Keratinocyte (primary cell): ENCODE data around the gene PLB1. TPM values are rescaled to one million over a fixed set of nuclear protein-coding genes. Genes with fewer than 3 reads are reported as not detected.
A peak's percentile ranks its signal among the peaks of the same experiment; 100 is the strongest.

ENCODE experiments used
- DNase-seq: peaks from one replicate; pipeline ENCODE4 v3.0.0-alpha.2; 2011; ENCODE audit warnings: low read depth, missing footprints, low spot score
- FAIRE-seq: peaks from 2 replicates; lab custom pipeline; 2011; peaks lifted over from hg19 to GRCh38; lab: Jason Lieb, UNC
- H2AFZ ChIP-seq: 2 replicates; pipeline ENCODE4 v1.6.0; 2012; ENCODE audit warnings: low read length, control low read depth, inconsistent platforms; ENCODE audit not compliant: control insufficient read depth
- H3K27ac ChIP-seq: 2 replicates; pipeline ENCODE4 v1.5.1; 2011; ENCODE audit warnings: low read length; ENCODE audit not compliant: control insufficient read depth, insufficient read depth
- H3K27me3 ChIP-seq: 3 replicates; pipeline ENCODE4 v1.6.0; 2011; ENCODE audit warnings: low read length; ENCODE audit not compliant: control insufficient read depth, insufficient read depth; ENCODE audit errors: extremely low read depth
- H3K36me3 ChIP-seq, 2 experiments: 2 replicates in 1 of 2; 3 replicates in 1 of 2; pipeline ENCODE4 v1.5.1; 2011; ENCODE audit warnings: low read length in 2 of 2, mild to moderate bottlenecking in 1 of 2; ENCODE audit not compliant: control insufficient read depth in 2 of 2, insufficient read depth in 2 of 2; ENCODE audit errors: extremely low read depth in 1 of 2
- H3K4me1 ChIP-seq: 3 replicates; pipeline ENCODE4 v1.5.1; 2011; ENCODE audit warnings: low read length; ENCODE audit not compliant: control insufficient read depth, insufficient read depth; ENCODE audit errors: extremely low read depth
- H3K4me2 ChIP-seq: 3 replicates; pipeline ENCODE4 v1.6.0; 2011; ENCODE audit warnings: low read depth, low read length; ENCODE audit not compliant: control insufficient read depth, insufficient read depth; ENCODE audit errors: extremely low read depth
- H3K4me3 ChIP-seq, 3 experiments: fragments of 200-600 bp in 1 of 3; sonication (generic) in 1 of 3; 2 replicates in 2 of 3; 3 replicates in 1 of 3; pipeline ENCODE4 v1.5.1; 2011 to 2016; ENCODE audit warnings: low read length in 3 of 3, mild to moderate bottlenecking in 3 of 3, control low read depth in 2 of 3, inconsistent platforms in 1 of 3, low read depth in 1 of 3, mixed read lengths in 1 of 3, mixed run types in 1 of 3, moderate library complexity in 1 of 3; ENCODE audit not compliant: control insufficient read depth in 2 of 3, insufficient read depth in 2 of 3; ENCODE audit errors: extremely low read depth in 1 of 3
- H3K79me2 ChIP-seq: 2 replicates; pipeline ENCODE4 v1.6.0; 2012; ENCODE audit warnings: low read length; ENCODE audit not compliant: control insufficient read depth, insufficient read depth
- H3K9ac ChIP-seq: 3 replicates; pipeline ENCODE4 v1.6.0; 2011; ENCODE audit warnings: low read length; ENCODE audit not compliant: control insufficient read depth, insufficient read depth; ENCODE audit errors: extremely low read depth
- H3K9me1 ChIP-seq: 3 replicates; pipeline ENCODE4 v1.6.0; 2011; ENCODE audit warnings: low read length; ENCODE audit not compliant: control insufficient read depth, insufficient read depth; ENCODE audit errors: extremely low read depth
- H3K9me3 ChIP-seq: 2 replicates; pipeline ENCODE4 v1.5.1; 2012; ENCODE audit warnings: low read depth, low read length; ENCODE audit not compliant: control insufficient read depth
- H4K20me1 ChIP-seq: 3 replicates; pipeline ENCODE4 v1.6.0; 2011; ENCODE audit warnings: low read length; ENCODE audit not compliant: control insufficient read depth, insufficient read depth; ENCODE audit errors: extremely low read depth
- EZH2 ChIP-seq: IDR thresholded peaks from one replicate; pipeline ENCODE4 v1.6.1; 2012; ENCODE audit warnings: inconsistent platforms, mild to moderate bottlenecking, low read length, moderate library complexity
- dilution Hi-C: fragments of 300-500 bp; cut with MboI; formaldehyde crosslinking; loops from one replicate; pipeline ENCODE4 v1.7.0; 2020; ENCODE audit warnings: low sequenced_read_pairs; ENCODE audit not compliant: extremely low pct_ligation_motif_present
- polyA plus RNA-seq, 5 experiments: library from polyadenylated mRNA; depleted of rRNA in 3 of 5; stranded (reverse) in 3 of 5; stranded (forward) in 1 of 5; unstranded in 1 of 5; fragments of >200 nt; gene quantifications; 1 replicate in 1 of 5; 2 replicates in 3 of 5; 3 replicates in 1 of 5; pipeline versions ENCODE4 v1.2.1 to v1.2.3, GENCODE V29; 2011 to 2012; ENCODE audit warnings: missing spikeins in 2 of 5, low read depth in 1 of 5, low replicate concordance in 1 of 5
- TF ChIP-seq, protein P1 (sequence below), 3 experiments: IDR thresholded peaks in 1 of 3; conservative IDR thresholded peaks in 1 of 3; optimal IDR thresholded peaks in 1 of 3; 2 replicates in 2 of 3; 3 replicates in 1 of 3; pipeline versions ENCODE3 to v1.5.1; 2011; ENCODE audit warnings: low read length in 3 of 3, mild to moderate bottlenecking in 3 of 3, moderate library complexity in 2 of 3, control low read depth in 1 of 3, inconsistent platforms in 1 of 3; ENCODE audit not compliant: insufficient read depth in 2 of 3; ENCODE audit errors: extremely low read depth in 1 of 3

PLB1 gene
- polyA plus RNA-seq, 1 donor (not counting 4 experiments of a cell fraction or from before 2014, with no cell fraction given) = 6.7 TPM

DNA sequence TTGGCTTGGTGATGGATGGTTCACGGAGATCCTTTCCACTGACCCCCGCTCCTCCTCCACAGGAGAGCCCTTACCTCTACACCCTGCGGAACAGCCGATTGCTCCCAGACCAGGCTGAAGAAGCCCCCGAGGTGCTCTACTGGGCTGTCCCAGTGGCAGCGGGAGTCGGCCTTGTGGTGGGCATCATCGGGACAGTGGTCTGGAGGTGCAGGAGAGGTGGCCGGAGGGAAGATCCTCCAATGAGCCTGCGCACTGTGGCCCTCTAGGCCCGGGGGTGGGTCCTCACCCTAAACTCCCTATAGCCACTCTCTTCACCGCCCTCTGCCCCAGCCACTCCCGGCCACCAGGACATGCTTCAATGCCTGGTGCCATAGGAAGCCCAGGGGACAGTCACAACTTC is 146.9 kb downstream of the PLB1 start:
- no peaks in the 10 kb centered on the region for H4K20me1 ChIP-seq
- DNase-seq (no peak), FAIRE-seq (no peak)
- H3K27me3 ChIP-seq = no peaks in the 10 kb centered on the region
- no peak overlapping the region for H2AFZ ChIP-seq
- no peaks in the 10 kb centered on the region for H3K79me2 ChIP-seq
- dilution Hi-C loops = no loop called here
- no peak overlapping the region for H3K9ac ChIP-seq
- H3K9me3 ChIP-seq = no peaks in the 10 kb centered on the region
- no peaks in the 10 kb centered on the region for H3K36me3 ChIP-seq
- H3K4me1 ChIP-seq = peaks cover 23% of the 10 kb centered on the region
- no peak overlapping the region for H3K4me2 ChIP-seq
- no peaks in the 10 kb centered on the region for H3K9me1 ChIP-seq
- no peak for TF ChIP-seq EZH2
- TF ChIP-seq, protein P1, sequence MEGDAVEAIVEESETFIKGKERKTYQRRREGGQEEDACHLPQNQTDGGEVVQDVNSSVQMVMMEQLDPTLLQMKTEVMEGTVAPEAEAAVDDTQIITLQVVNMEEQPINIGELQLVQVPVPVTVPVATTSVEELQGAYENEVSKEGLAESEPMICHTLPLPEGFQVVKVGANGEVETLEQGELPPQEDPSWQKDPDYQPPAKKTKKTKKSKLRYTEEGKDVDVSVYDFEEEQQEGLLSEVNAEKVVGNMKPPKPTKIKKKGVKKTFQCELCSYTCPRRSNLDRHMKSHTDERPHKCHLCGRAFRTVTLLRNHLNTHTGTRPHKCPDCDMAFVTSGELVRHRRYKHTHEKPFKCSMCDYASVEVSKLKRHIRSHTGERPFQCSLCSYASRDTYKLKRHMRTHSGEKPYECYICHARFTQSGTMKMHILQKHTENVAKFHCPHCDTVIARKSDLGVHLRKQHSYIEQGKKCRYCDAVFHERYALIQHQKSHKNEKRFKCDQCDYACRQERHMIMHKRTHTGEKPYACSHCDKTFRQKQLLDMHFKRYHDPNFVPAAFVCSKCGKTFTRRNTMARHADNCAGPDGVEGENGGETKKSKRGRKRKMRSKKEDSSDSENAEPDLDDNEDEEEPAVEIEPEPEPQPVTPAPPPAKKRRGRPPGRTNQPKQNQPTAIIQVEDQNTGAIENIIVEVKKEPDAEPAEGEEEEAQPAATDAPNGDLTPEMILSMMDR (optimal IDR thresholded peaks at IDR 0.05 in 1 of 3, IDR thresholded peaks at IDR 0.05 in 1 of 3, conservative IDR thresholded peaks at IDR 0.05 in 1 of 3; ENCODE audit: extremely low read depth in 1 of 3, insufficient read depth in 2 of 3, low read length in 3 of 3) = no peak
- H3K27ac ChIP-seq = peak overlapping the region; percentile 83
- no peak overlapping the region for H3K4me3 ChIP-seq

DNA sequence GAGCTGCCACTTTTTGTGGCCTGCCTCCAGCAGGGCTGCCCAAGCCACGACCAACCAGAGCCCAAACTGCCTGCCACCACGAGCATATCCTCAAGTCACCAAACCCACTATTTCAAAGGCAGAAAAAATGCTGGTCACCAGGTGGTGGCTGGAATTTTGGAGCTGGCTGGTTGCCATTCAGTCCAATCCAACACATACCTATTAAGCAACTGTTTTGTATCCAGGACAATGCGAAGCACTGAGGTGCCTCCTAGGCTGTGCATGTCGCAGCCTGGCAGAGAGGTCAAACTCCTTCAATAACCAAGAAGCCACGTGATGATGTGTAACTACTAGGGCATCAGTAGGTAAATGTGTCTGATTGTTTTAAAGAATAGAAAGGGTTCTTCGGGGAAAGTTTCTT is 147.5 kb downstream of the PLB1 start:
- H3K27me3 ChIP-seq = no peaks in the 10 kb centered on the region
- peaks cover 25% of the 10 kb centered on the region for H3K4me1 ChIP-seq
- no peak for TF ChIP-seq EZH2
- TF ChIP-seq, protein P1 (optimal IDR thresholded peaks at IDR 0.05 in 1 of 3, IDR thresholded peaks at IDR 0.05 in 1 of 3, conservative IDR thresholded peaks at IDR 0.05 in 1 of 3; ENCODE audit: extremely low read depth in 1 of 3, insufficient read depth in 2 of 3, low read length in 3 of 3) = no peak
- no peaks in the 10 kb centered on the region for H3K9me1 ChIP-seq
- peak overlapping the region; percentile 83 for H3K27ac ChIP-seq
- H3K4me3 ChIP-seq = peak overlapping the region in 1 of 3 experiments; percentile 39
- no peak for DNase-seq
- no peak overlapping the region for H2AFZ ChIP-seq
- FAIRE-seq = peak; percentile 77
- H3K36me3 ChIP-seq = no peaks in the 10 kb centered on the region
- H3K9me3 ChIP-seq = no peaks in the 10 kb centered on the region
- dilution Hi-C loops = no loop called here
- peak overlapping the region; percentile 63 for H3K9ac ChIP-seq
- H3K79me2 ChIP-seq = no peaks in the 10 kb centered on the region
- peak overlapping the region; percentile 62 for H3K4me2 ChIP-seq
- H4K20me1 ChIP-seq = no peaks in the 10 kb centered on the region
